ENCODE measurements around the gene NUPR2. TPM values are rescaled to one million over a fixed set of nuclear protein-coding genes. Genes with fewer than 3 reads are reported as not detected.
"Not testable (repeated sequence)": the region's sequence is repeated elsewhere in the genome, so short reads cannot be mapped to it uniquely, and the experiment has no call there.

NUPR2 gene
- total and polyA plus RNA-seq, 2 experiments from 2014 or later = not detected

- Histone ChIP-seq H3K27ac (peak overlapping the region; percentile 86), H3K4me3 (peak overlapping the region; percentile 87), H3K4me1 (ENCODE audit: low read depth) (no peaks in the 10 kb centered on the region), H3K9me3 (ENCODE audit: low read depth) (no peaks in the 10 kb centered on the region), H3K27me3 (no peaks in the 10 kb centered on the region), H3K36me3 (peaks cover 20% of the 10 kb centered on the region)
- TF ChIP-seq CTCF (IDR thresholded peaks at IDR 0.05; ENCODE audit: low read depth, low read length) = no peak
- peak in 1 of 2 donors; percentile 64 for DNase-seq (ENCODE audit: low read depth in 1 of 2, low spot score in 1 of 2)
Measured at GRCh38 chr7:56105508-56105907, 10.7 kb downstream of the NUPR2 start.

- not testable (repeated sequence) for H3K4me3 ChIP-seq; H3K9me3 ChIP-seq (ENCODE audit: low read depth); H3K27me3 ChIP-seq; H3K4me1 ChIP-seq (ENCODE audit: low read depth); H3K27ac ChIP-seq; DNase-seq (ENCODE audit: low read depth in 1 of 2, low spot score in 1 of 2)
- peaks cover 27% of the 10 kb centered on the region for H3K36me3 ChIP-seq
Measured at GRCh38 chr7:56104138-56104537, 12.1 kb downstream of the NUPR2 start.

- H3K36me3 ChIP-seq = peaks cover 27% of the 10 kb centered on the region
Measured at GRCh38 chr7:56099653-56100052, 16.6 kb downstream of the NUPR2 start.

GRCh38 chr7:56098187-56099008 lies 17.8 kb downstream of the NUPR2 start:
- H3K4me3 ChIP-seq; H3K4me1 ChIP-seq (ENCODE audit: low read depth); DNase-seq (ENCODE audit: low read depth in 1 of 2, low spot score in 1 of 2); H3K9me3 ChIP-seq (ENCODE audit: low read depth); H3K27ac ChIP-seq; H3K27me3 ChIP-seq: not testable (repeated sequence)
- peaks cover 21% of the 10 kb centered on the region for H3K36me3 ChIP-seq

More at GRCh38 chr7:56099653-56100052, 16.6 kb downstream of the NUPR2 start:
- Histone ChIP-seq H3K27ac (no peak overlapping the region), H3K27me3 (no peaks in the 10 kb centered on the region), H3K4me1 (ENCODE audit: low read depth) (no peaks in the 10 kb centered on the region), H3K9me3 (ENCODE audit: low read depth) (no peaks in the 10 kb centered on the region), H3K4me3 (no peak overlapping the region)
- TF ChIP-seq CTCF (IDR thresholded peaks at IDR 0.05; ENCODE audit: low read depth, low read length) = no peak
- no peak for DNase-seq (ENCODE audit: low read depth in 1 of 2, low spot score in 1 of 2)

- no peak overlapping the region for H3K27ac ChIP-seq
Measured at GRCh38 chr7:56097700-56098099, 18.5 kb downstream of the NUPR2 start.

GRCh38 chr7:56092789-56093531 lies 23.3 kb downstream of the NUPR2 start, which contains the start of gene PHKG1:
PHKG1 (minus strand) TSS chr7:56092952; CDS start chr7:56088941, 4,011 bp downstream.
- H3K27ac ChIP-seq = peak within 1 kb of the TSS; percentile 57
- H3K4me1 ChIP-seq (ENCODE audit: low read depth) = no peaks in the 10 kb centered on the region
- H3K27me3 ChIP-seq = no peaks in the 10 kb centered on the region
- no peaks in the 10 kb centered on the region for H3K9me3 ChIP-seq (ENCODE audit: low read depth)
- peak; percentile 22 to 89 for DNase-seq (ENCODE audit: low read depth in 1 of 2, low spot score in 1 of 2)
- TF ChIP-seq CTCF (IDR thresholded peaks at IDR 0.05; ENCODE audit: low read depth, low read length) = peak; percentile 30
- H3K36me3 ChIP-seq = no peaks in the 10 kb centered on the region
- H3K4me3 ChIP-seq = no peak within 1 kb of the TSS

More at GRCh38 chr7:56097700-56098099, 18.5 kb downstream of the NUPR2 start:
- peak in 1 of 2 donors; percentile 87 for DNase-seq (ENCODE audit: low read depth in 1 of 2, low spot score in 1 of 2)
- Histone ChIP-seq H3K36me3 (peaks cover 15% of the 10 kb centered on the region), H3K27me3 (no peaks in the 10 kb centered on the region), H3K4me3 (no peak overlapping the region), H3K4me1 (ENCODE audit: low read depth) (no peaks in the 10 kb centered on the region), H3K9me3 (ENCODE audit: low read depth) (no peaks in the 10 kb centered on the region)
- TF ChIP-seq CTCF (IDR thresholded peaks at IDR 0.05; ENCODE audit: low read depth, low read length) = no peak

- H3K9me3 ChIP-seq (ENCODE audit: low read depth); H3K4me1 ChIP-seq (ENCODE audit: low read depth); H3K36me3 ChIP-seq; H3K27me3 ChIP-seq; H3K4me3 ChIP-seq; DNase-seq (ENCODE audit: low read depth in 1 of 2, low spot score in 1 of 2): not testable (repeated sequence)
- peak overlapping the region; percentile 57 for H3K27ac ChIP-seq
Measured at GRCh38 chr7:56092388-56092787, 23.8 kb downstream of the NUPR2 start.
